ENCODE measurements around the gene ATRX.
"Not testable (repeated sequence)": the region's sequence is repeated elsewhere in the genome, so short reads cannot be mapped to it uniquely, and the experiment has no call there.

The ATRX gene

DNA sequence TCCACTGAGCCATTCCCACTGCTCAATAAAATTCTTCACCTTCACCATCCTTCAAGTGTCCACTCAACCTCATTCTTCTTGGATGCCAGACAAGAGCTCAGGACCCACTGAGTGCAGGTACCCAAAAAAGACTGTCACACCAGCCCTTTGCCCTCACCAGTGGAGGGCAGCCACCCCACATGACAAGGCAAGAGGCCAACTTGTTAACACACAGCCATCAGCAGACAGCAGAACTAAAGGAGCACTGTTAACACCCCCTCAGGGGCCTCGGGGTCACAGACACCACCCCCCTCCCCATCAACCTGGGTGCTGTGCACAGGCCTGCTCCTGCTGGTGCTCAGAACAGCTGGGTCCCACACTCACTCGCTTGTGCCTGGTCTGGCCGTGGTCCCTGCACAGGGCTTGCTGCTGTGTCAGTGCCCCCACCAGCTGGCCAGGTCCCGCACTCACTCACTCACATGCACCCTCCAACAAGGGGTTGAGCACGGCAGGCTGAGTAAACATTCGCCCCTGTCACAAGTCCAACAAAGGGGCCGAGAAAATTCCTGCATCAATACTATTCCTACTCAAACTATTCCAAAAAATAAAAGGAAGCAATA, 54.1 kb downstream of the ATRX start:
- DNase-seq (ENCODE audit: low read depth in 2 of 2), result no peak

GRCh38 chrX:77726095-77726494, 59.9 kb downstream of the ATRX start:
- not testable (repeated sequence) for DNase-seq (ENCODE audit: low read depth in 2 of 2)

GRCh38 chrX:77723681-77724080, 62.3 kb downstream of the ATRX start:
- DNase-seq (ENCODE audit: low read depth in 2 of 2), result no peak

GRCh38 chrX:77719388-77719787, 66.6 kb downstream of the ATRX start:
- DNase-seq (ENCODE audit: low read depth in 2 of 2), result no peak

DNA sequence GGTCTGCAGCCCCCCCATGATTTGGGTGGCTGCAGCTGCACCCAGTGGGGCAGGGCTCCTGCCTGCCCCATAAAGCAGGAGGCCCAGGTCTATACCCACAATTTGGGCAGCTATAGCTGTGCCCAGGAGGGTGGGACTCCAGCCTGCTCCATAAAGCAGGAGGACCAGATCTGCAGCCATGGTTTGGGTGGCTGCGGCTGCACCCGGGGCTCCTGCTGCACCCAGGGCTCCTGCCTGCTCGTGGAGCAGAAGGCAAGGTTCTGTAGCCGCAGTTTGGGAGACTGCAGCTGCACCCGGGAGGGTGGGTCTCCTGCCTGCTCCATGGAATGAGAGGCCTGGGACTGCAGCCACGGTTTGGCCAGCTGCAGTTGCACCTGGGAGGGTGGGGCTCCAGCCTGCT, 81.1 kb downstream of the ATRX start:
- DNase-seq (ENCODE audit: low read depth in 2 of 2), result no peak

GRCh38 chrX:77698242-77698641, 87.8 kb downstream of the ATRX start:
- no peak for DNase-seq (ENCODE audit: low read depth in 2 of 2)

DNA sequence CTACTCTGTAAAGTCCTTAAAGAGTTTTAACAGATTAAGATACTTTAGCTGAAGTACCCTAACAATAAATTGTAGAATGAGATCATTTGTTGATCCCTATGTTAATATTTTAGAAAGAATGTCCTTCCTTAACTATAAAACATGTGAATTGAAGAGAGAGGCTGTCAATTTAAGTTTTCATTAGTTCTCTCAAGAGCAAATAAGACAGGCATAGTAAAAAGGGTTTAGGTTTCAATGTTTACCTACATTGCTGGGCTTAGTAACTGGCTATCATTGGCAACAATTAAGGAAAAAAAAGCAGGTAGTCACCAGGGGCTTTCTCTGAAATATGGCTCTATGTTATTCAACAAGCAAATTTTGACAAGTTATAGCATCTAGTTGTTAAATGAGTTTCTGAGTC, 91.5 kb downstream of the ATRX start:
- no peak for DNase-seq (ENCODE audit: low read depth in 2 of 2)

GRCh38 chrX:77693594-77693993, 92.4 kb downstream of the ATRX start:
- DNase-seq (ENCODE audit: low read depth in 2 of 2), result no peak

DNA sequence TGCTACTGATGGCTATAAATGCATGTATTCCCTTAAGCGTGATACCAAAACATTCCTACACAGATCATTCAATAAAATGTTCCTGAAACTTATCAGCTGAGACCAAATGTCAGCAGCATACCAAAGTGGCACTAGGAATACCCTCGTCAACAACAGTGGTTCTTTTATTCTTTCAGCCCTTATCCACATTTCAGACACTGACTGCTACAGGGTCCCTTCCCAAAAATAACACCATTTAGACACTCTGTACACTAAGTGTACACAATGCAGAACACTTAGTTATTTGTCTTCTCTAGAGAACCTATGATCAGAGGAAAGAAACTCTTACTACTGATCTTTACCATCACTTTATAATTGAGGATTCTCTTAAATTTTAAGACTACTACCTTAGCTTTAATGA, 94.1 kb downstream of the ATRX start:
- DNase-seq (ENCODE audit: low read depth in 2 of 2), result no peak

DNA sequence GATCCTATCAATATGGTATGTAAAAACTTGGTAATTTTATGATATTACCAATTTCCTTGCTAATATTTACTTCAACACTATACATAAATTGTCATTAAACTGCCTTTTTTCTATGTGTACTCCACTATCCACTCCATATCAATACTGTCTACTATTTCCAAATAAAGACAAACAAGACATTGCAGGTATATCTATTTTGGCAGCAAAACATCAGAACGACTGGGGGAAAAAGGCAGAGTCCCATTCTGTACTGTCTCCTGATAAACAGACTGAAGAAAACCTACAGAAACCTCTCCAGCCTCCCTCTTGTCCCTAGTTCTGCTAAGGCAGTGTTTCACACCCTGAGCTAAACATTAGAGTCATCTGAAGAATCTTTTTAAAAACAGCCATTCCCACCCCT, 96.6 kb downstream of the ATRX start:
- DNase-seq (ENCODE audit: low read depth in 2 of 2), result no peak

DNA sequence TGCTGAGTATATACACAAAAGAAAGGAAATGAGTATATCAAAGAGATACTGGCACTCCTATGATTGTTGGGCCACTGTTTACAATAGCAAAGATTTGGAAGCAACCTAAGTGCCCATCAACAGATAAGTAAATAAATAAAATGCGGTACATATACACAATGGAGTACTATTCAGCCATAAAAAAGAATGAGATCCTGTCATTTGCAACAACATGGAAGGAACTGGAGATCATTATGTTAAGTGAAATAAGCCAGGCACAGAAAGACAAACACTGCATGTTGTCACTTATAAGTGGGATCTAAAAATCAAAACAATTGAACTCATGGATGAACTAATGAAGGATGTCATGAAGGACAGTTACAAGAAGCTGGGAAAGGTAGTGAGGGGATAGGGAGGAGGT, 100.3 kb downstream of the ATRX start:
- DNase-seq (ENCODE audit: low read depth in 2 of 2), result not testable (repeated sequence)

- no peak for DNase-seq (ENCODE audit: low read depth in 2 of 2)
These were observed 106.9 kb downstream of the ATRX start for GRCh38 chrX:77679144-77679543.

- DNase-seq (ENCODE audit: low read depth in 2 of 2), result no peak
These were observed 110.0 kb downstream of the ATRX start for GRCh38 chrX:77675986-77676385.

DNA sequence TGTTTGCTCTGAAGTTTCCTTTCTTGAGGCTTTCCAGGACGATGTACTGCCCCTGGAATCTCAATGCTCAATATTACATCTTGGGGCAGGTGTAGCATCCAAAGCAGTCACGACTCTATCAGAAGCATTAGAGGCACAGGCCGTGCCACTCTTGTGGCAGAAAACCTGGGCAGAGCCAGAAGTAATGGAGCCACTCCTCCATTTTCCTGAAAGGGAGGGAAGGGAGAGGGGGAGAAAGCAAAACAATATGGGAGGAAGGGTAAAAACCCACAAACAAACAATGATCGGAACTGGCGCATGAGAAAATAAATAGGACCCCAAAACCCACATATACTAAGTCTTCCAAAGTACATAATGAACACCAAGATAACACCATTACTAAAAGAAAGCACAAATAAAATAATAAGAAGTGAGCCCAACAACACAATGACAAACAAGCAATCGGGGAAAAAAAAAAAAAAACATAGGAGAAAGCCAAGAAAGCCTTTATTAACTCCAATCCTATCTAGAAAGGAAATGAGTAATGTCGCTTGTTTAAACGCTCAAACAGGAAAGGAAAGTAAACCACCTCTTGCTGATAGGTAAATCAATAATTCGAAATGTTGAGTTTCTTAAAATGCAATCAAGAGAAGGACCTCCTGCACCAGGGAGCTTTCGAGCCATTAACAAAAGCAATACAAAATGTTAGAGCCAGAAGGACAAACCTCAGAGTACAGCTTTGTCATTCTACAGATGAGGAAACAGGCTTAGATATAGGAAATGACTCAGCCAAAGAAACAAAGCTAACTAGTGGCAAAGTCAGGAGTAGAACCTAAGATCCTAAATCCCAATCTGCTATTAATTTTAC, 117.4 kb downstream of the ATRX start:
- no peak for DNase-seq (ENCODE audit: low read depth in 2 of 2)

- no peak for DNase-seq (ENCODE audit: low read depth in 2 of 2)
These were observed 127.1 kb downstream of the ATRX start for GRCh38 chrX:77658886-77659285.

- DNase-seq (ENCODE audit: low read depth in 2 of 2), result no peak
These were observed 133.9 kb downstream of the ATRX start for GRCh38 chrX:77652095-77652494.

DNA sequence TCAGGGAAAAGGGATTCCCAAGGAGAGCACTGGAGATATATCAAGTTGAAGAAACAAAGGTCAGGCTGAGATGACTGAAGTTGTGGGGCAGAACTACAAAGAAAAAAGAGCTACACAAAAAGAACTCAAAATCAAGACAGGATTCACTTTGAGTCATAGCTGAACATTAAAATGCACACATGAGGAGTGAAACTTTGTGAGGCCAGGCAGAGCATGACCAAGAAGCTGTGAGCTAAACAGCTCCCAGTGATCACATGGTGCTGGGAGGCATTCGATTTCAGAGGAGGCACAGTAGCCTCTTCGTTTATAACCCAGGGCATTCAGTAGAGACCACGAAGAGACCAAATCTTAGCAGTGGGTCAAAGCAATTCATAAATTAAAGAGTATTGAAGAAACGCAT, 145.3 kb downstream of the ATRX start:
- no peak for DNase-seq (ENCODE audit: low read depth in 2 of 2)

GRCh38 chrX:77639820-77640219, 146.2 kb downstream of the ATRX start:
- no peak for DNase-seq (ENCODE audit: low read depth in 2 of 2)

GRCh38 chrX:77638397-77638796, 147.6 kb downstream of the ATRX start:
- no peak for DNase-seq (ENCODE audit: low read depth in 2 of 2)

DNA sequence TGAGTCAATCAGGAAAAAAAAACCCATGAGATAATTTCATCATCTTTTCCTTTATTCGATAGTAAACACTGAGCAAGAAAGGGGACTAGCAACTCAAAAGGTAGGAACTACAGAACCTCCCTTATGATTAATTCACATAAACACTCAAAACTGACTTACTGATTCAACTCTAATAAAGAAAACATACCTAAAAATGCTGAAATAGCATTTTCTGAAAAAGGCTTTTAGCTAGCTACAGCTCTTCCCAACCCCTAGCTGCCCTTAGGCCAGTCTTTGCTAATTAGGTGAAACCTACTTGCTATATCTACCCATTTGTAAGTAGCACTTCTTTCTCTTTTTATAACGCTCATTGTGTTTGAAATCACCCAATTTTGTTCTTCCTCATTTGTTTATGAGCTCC, 150.6 kb downstream of the ATRX start:
- no peak for DNase-seq (ENCODE audit: low read depth in 2 of 2)

GRCh38 chrX:77628294-77629025, 157.6 kb downstream of the ATRX start:
- no peak for DNase-seq (ENCODE audit: low read depth in 2 of 2)

DNA sequence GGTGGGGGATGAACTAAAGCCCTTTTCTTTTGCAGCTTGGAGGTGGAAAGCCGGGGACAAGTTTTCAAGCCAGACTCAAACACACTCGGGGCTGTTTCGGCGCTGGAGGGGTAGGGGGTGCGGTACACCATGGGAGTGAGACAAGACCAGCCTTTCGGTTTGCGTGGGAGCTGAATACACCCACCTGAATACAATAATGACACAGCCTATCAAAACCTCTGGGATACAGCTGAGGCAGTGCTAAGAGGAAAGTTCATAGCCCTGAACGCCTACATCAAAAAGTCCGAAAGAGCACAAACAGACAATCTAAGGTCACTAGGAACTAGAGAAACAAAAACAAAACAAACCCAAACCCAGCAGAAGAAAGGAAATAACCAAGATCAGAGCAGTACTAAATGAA, 163.3 kb downstream of the ATRX start:
- DNase-seq (ENCODE audit: low read depth in 2 of 2), result no peak

DNA sequence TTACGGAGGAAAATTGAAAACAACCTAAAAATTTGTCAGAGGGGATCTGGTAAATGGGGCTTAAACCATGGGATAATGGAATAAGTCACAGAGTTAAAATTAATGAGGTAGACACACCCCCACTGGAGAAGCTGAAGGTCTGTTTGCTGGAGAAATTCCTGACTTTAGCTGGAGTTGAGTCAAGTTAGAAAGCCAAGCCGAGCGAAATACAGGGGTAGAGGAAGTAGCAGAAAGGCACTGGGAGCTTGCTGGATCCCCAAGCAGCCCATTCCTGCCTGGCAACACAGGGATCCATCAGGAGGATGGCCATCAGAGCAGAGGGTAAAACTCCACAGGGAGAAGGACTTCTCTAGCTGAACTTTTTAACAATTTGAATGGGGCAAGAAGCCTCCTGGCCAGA, 163.8 kb downstream of the ATRX start:
- DNase-seq (ENCODE audit: low read depth in 2 of 2), result no peak

Measured in activated CD4-positive, alpha-beta T cell treated with anti-CD3 and anti-CD28 coated beads for 24 hours (primary cell).